GM19452 (cell line): Measurements from ENCODE around the gene PROX1.

Source experiments
- ATAC-seq: cut with Tn5 transposase; IDR thresholded peaks from one replicate; pipeline ENCODE4 v1.9.1; 2021; ENCODE audit not compliant: unreplicated experiment

PROX1 gene

DNA sequence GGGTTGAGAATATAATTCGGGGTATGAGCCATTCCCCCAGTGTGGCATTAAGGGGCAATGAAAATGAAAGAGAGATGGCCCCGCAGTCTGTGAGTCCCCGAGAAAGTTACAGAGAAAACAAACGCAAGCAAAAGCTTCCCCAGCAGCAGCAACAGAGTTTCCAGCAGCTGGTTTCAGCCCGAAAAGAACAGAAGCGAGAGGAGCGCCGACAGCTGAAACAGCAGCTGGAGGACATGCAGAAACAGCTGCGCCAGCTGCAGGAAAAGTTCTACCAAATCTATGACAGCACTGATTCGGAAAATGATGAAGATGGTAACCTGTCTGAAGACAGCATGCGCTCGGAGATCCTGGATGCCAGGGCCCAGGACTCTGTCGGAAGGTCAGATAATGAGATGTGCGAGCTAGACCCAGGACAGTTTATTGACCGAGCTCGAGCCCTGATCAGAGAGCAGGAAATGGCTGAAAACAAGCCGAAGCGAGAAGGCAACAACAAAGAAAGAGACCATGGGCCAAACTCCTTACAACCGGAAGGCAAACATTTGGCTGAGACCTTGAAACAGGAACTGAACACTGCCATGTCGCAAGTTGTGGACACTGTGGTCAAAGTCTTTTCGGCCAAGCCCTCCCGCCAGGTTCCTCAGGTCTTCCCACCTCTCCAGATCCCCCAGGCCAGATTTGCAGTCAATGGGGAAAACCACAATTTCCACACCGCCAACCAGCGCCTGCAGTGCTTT, 9.4 kb downstream of the PROX1 start:
- no peak for ATAC-seq

DNA sequence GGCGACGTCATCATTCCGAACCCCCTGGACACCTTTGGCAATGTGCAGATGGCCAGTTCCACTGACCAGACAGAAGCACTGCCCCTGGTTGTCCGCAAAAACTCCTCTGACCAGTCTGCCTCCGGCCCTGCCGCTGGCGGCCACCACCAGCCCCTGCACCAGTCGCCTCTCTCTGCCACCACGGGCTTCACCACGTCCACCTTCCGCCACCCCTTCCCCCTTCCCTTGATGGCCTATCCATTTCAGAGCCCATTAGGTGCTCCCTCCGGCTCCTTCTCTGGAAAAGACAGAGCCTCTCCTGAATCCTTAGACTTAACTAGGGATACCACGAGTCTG, 10.0 kb downstream of the PROX1 start:
- no peak for ATAC-seq

DNA sequence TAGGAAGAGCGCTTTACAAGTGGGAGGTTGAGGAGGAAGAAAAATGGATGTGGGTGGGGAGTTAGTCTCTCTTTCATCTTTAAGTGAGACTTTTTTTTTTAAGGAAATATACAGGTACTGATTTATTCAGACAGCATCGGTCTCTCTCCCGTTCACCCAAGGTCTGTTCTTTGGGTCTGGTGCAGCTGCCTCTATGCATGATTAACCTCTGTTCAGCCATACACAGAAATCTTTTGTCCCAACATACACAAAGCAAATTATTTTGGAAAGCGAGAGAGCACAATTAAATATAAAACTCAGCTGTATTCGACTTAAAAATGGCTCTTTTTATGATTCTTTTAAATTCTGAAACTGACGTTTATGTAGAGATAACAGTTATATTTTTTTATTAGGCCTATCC, 11.0 kb downstream of the PROX1 start:
- ATAC-seq: no peak

- no peak for ATAC-seq
Measured at GRCh38 chr1:213999732-214000131, 12.0 kb downstream of the PROX1 start.

DNA sequence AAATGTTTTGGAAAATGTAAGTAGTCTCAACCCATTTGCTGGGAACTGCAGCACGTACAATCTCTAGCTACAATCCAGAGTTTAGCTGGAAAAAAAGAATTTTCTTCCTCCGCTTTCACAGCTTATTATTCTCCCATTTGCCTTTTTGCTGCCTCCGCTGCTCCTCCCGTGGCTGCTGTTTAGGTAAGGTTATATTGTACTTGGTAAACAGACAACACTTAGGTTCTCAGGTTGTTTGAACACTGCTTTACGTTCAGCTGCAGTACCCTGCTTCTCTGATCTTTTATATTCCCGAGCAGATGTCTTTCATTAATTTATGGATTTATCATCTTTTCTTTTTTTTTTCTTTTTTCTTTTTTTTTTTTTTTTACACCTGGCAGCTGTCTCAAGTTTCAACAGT, 14.3 kb downstream of the PROX1 start:
- no peak for ATAC-seq

GRCh38 chr1:214002472-214002871, 14.7 kb downstream of the PROX1 start:
- no peak for ATAC-seq

DNA sequence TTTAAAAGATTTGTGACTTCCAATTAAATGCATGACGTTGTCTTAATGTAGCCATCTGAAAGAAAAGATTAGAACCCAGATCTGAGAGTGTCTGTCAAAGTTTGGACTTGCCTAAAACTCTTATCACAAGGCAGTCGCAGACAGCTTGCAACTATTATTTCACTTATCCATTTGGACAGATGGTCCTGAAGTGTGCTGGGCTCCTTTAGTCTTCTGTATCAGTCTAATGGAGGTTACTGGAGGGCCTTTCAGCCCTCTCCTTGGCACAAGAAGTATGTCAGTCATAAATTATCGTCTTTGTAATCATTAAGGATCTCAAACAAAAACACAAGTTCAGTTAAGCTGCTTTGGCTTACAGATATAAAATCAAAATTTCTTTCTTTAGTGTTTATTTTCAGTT, 15.5 kb downstream of the PROX1 start:
- no peak for ATAC-seq

- no peak for ATAC-seq
Measured at GRCh38 chr1:214004014-214004413, 16.2 kb downstream of the PROX1 start.

DNA sequence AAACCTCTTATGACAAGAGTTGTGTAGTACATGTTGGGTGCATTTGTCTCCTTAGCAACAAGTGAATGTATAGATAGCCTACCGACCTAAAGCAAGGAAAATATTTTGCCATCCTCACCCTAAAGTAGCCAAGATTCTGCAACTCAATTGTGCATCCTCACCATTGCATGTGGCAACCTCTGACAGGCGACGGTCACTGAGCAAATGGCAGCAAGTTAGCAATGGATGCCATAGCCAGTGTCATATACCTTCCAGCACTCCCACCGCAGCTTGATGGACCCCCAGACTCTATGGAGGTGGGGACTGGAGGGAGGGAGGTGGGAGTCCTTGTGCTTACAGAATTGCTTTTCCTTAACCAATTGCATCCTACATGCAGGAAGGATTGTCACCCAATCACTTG, 17.0 kb downstream of the PROX1 start:
- ATAC-seq: no peak

GRCh38 chr1:214005708-214006107, 17.9 kb downstream of the PROX1 start:
- no peak for ATAC-seq

GRCh38 chr1:214006845-214007244, 19.1 kb downstream of the PROX1 start:
- no peak for ATAC-seq

GRCh38 chr1:214008347-214008746, 20.6 kb downstream of the PROX1 start:
- ATAC-seq: no peak

GRCh38 chr1:214008791-214009422, 21.1 kb downstream of the PROX1 start:
- no peak for ATAC-seq

DNA sequence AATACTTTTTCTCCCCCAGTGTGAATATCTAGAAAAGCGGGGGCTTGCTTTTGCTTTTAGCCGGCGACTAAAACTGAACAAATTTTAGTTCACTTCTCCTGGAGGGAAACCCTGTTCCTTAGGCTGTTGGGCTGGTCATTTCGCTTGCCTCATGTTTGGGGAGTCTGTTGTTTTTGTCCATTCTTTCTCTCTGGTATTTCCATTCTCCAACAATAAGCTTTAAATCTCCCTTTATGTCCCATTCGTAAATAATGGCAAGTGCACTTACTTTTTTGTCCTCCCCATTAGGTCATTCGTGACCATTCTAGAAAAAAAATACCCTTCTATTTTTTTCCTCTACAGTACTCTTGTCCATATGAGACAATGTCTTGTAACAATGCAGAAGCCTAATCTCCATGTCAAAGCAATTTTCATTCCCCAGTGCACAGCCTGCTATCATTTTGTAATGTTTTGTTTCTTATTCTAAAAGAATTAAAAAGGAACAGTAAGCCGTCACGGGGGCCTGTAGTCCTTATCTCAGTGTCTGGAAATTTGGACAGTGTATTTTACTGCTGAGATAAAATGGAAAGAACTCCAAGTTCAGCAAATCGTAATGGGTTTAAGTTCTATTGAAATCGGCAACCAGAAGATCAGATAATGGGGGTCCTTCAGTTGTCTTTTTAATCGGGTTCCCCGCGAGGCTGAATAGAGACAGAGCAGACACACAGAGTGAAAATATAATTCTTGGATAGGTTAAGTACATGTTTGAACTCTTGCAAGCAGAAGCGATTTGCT, 21.8 kb downstream of the PROX1 start:
- no peak for ATAC-seq

DNA sequence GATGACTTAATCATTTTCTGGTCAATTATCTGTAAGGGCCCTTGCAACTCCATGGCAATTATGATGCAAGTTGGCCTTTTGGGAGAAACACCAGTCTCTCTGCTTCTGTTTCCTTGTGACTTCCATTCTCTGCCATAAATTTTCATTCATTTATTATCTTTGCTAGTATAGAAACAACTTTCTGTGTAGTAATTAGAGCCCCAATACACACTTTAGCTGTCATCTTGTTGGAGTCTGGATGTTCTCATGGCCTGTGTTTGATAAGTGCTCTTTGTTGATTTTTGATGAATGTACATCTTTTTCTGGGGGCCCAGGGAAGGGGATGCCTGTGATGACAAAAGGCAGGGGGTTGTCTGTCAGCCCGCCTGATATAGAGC, 22.4 kb downstream of the PROX1 start:
- no peak for ATAC-seq

DNA sequence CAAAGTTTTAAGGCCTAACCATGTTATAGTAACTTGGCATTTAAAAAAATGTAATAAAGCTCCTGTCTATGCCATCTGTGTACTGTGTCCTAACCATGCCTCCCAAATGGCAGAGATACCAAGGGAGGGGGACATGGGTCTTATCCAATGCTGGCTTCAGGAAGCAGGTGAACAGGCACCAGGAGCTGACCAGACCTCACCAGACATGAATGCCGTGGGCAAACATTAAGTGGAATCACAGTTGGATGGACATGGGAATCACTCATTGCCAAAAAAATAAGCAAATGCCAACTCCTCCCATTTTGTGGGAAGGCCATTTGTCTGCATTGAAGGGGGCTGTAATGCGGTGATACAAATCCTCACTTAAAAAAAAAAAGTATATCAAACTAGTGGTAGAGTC, 22.9 kb downstream of the PROX1 start:
- no peak for ATAC-seq

DNA sequence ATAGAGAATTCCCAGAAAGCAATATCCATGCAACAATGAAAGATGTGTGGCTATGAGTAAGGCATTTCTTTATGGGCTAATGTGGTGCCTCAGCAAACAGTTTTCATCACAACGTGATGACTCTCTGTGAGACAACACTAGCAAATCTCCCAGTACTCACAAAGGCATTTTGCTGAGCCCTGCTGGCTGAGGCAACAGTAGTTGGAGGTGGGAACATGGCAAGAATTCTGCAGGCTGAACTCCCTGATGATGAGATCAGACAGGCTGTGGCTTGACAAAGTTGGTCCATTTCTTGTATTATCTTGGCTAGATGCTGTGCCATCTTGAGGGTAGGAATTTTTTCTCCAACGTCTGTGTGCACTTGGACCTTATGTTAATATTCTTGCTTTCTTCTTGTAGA, 24.6 kb downstream of the PROX1 start:
- ATAC-seq: no peak

DNA sequence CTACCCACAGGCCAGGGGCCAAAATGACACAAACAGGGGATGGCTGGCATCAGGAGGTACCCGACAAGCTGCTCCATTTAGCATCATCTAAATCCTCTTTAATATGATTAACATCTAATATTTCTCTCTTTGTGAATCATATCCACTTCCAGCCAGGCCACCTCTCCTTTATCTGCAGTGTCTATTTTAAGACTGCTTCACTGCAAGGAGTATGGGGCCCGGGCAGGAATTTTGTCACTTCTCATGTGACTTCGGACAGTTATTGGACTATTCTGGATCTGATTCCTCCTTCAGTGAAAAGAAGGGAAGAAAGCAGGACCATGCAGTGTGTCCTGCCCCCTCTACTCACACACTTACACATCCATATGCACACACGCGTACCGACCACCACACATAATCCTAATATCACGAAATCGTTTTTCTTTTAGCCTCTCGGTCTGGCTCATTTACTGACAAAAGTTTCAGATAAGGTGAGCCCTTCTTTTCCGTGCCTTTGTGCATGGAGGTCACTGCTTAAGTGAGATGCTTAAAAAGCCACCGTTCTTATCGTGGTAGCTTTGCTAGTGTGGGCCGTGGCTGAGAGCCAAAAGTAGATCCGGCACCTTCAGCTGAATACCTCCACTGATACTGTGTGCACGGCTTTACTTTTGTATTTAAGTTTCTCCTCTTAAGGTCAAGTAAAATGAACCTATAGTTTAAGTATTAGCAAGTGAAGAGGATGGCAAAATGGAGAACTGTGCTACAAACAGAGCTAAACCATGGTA, 26.0 kb downstream of the PROX1 start:
- ATAC-seq: no peak

DNA sequence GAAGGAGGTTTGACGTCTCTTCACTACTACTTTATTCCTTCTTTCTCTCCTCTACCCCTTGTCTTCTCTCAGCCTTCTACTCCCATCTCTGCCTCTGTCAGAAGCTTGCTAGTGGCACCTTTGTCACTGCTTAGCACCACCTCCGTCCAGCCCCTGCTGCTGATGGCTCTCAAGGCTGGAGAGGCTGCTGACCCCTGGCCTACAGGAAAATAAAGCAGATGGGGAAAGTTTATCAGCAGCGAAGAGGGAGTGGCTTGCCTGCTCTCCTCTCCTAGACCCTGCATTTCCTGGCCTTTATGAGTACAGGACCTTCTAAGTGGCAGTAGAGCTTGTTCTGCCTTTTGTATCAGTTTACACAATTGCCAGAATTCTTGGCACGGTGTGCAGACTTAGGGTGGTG, 27.0 kb downstream of the PROX1 start:
- no peak for ATAC-seq

- no peak for ATAC-seq
Measured at GRCh38 chr1:214017191-214017982, 29.6 kb downstream of the PROX1 start.
